GM12875 (cell line): Measurements from ENCODE around the gene RBM8A.
"Not testable (repeated sequence)": the region's sequence is repeated elsewhere in the genome, so short reads cannot be mapped to it uniquely, and the experiment has no call there.

Source experiments
- H3K4me3 ChIP-seq: one replicate; pipeline ENCODE4 v1.5.1; 2011; ENCODE audit warnings: low read depth, low read length, control low read depth
- CTCF ChIP-seq: IDR thresholded peaks from 2 replicates; pipeline ENCODE4 v1.5.1; 2011; ENCODE audit warnings: low read depth, mild to moderate bottlenecking, control low read depth, inconsistent platforms, low read length, moderate library complexity, borderline replicate concordance; ENCODE audit not compliant: insufficient read depth

Gene RBM8A

GRCh38 chr1:145927916-145928643, 796 bp upstream of the RBM8A start:
- no peak for TF ChIP-seq CTCF
- peak overlapping the region; percentile 71 for H3K4me3 ChIP-seq

DNA sequence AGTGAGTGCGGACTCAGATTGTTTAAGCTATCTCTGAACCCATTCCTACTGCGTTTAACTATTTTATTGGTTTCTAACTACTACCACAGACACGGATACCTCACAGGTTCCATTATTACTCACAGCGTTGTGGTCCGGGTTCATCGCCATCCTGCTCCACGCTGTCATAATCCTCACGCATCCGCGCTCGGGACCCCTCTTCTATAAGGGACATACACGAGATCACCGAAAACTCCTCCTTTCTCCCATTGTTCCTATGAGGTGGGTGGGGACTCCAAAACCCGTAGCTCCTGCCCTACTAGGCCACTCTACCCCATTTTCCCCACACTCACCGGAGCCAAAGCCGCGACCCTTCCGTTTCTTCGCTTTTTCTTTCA, 610 bp downstream of the RBM8A start:
- TF ChIP-seq CTCF, result no peak
- H3K4me3 ChIP-seq, result peak overlapping the region; percentile 71

- H3K4me3 ChIP-seq, result no peak overlapping the region
- TF ChIP-seq CTCF, result no peak
Observed at GRCh38 chr1:145922266-145922665, 5.0 kb downstream of the RBM8A start.

DNA sequence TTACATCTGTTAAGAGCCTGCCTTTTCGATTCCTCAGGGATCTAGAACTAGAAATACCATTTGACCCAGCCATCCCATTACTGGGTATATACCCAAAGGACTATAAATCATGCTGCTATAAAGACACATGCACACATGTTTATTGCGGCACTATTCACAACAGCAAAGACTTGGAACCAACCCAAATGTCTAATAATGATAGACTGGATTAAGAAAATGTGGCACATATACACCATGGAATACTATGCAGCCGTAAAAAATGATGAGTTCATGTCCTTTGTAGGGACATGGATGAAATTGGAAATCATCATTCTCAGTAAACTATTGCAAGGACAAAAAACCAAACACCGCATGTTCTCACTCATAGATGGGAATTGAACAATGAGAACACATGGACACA, 7.0 kb downstream of the RBM8A start:
- not testable (repeated sequence) for H3K4me3 ChIP-seq

DNA sequence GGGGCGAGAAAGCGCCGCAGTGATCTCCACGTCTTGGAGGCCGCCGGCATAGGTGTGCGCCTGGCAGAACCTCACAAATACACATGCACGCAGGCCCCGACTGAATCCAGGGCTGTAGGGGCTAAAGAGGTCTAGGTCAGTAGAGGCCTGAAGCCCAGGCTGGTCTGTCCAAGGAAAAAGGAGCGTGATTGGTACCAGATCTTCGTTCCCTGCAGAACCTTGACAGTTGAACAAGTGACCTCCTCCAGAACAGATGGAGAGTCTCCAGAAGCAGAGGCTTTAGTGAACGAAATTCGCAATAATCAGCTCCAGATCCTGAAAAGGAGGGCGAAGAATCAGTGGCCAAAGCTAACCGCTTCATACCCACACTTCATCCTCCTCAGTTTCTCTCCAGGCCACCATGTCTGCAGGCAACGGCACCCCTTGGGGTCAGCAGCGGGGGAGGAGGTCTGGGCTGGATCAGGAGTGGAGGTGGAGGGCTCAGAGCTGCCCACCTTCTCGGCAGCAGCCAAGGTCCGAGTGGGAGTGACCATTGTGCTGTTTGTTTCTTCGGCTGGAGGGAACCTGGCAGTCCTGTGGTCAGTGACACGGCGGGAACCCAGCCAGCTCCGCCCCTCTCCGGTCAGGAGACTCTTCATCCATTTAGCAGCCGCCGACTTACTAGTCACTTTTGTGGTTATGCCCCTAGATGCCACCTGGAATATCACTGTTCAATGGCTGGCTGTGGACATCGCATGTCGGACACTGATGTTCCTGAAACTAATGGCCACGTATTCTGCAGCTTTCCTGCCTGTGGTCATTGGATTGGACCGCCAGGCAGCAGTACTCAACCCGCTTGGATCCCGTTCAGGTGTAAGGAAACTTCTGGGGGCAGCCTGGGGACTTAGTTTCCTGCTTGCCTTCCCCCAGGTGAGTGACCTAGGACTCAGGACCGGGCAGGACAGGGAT, 8.0 kb downstream of the RBM8A start:
- peak overlapping the region; percentile 100 for H3K4me3 ChIP-seq
- TF ChIP-seq CTCF, result no peak

GRCh38 chr1:145918144-145918991, 8.9 kb downstream of the RBM8A start, which contains the start of gene PEX11B:
Gene PEX11B (minus strand): TSS chr1:145918717. CDS start chr1:145918688, 29 bp downstream.
- TF ChIP-seq CTCF, result no peak
- H3K4me3 ChIP-seq, result peak within 1 kb of the TSS; percentile 100

- TF ChIP-seq CTCF, result no peak
- peak overlapping the region; percentile 100 for H3K4me3 ChIP-seq
Observed at GRCh38 chr1:145917595-145917994, 9.7 kb downstream of the RBM8A start.
